HepG2 (cell line): ENCODE measurements around the gene SLC12A9. TPM values are rescaled to one million over a fixed set of nuclear protein-coding genes. Genes with fewer than 3 reads are reported as not detected.

Source experiments
- ARID5B ChIP-seq: IDR thresholded peaks from 2 replicates; pipeline ENCODE4 v1.4.0; 2020; ENCODE audit warnings: mild to moderate bottlenecking, missing genetic modification reagents
- CAMTA2 ChIP-seq: sonication (generic); formaldehyde crosslinking; IDR thresholded peaks from 2 replicates; pipeline ENCODE4 v1.4.0; 2020; ENCODE audit warnings: mild to moderate bottlenecking, missing genetic modification reagents, borderline replicate concordance
- CCAR2 ChIP-seq: fragments of 200-400 bp; formaldehyde crosslinking; optimal IDR thresholded peaks from 2 replicates; pipeline ENCODE3; 2018; ENCODE audit warnings: low read depth, mild to moderate bottlenecking, low read length, moderate library complexity
- POGZ ChIP-seq: sonication (generic); formaldehyde crosslinking; IDR thresholded peaks from 2 replicates; pipeline ENCODE4 v1.4.0; 2020; ENCODE audit warnings: mild to moderate bottlenecking, missing genetic modification reagents
- SPEN ChIP-seq: sonication (generic); formaldehyde crosslinking; IDR thresholded peaks from 2 replicates; pipeline ENCODE4 v1.5.1; 2020; ENCODE audit warnings: low read depth, mild to moderate bottlenecking, missing genetic modification reagents
- ZBTB21 ChIP-seq: sonication (generic); formaldehyde crosslinking; IDR thresholded peaks from 2 replicates; pipeline ENCODE4 v1.4.0; 2020; ENCODE audit warnings: missing genetic modification reagents
- ZNF34 ChIP-seq: sonication (generic); formaldehyde crosslinking; IDR thresholded peaks from 2 replicates; pipeline ENCODE4 v1.4.0; 2020; ENCODE audit warnings: mild to moderate bottlenecking, missing genetic modification reagents, borderline replicate concordance
- ZNF709 ChIP-seq: sonication (generic); formaldehyde crosslinking; IDR thresholded peaks from 2 replicates; pipeline ENCODE4 v1.5.0; 2020; ENCODE audit warnings: mild to moderate bottlenecking, missing genetic modification reagents
- ZNF766 ChIP-seq: sonication (generic); formaldehyde crosslinking; IDR thresholded peaks from 2 replicates; pipeline ENCODE4 v1.5.0; 2020; ENCODE audit warnings: missing genetic modification reagents, borderline replicate concordance
- polyA plus RNA-seq, 8 experiments: library from polyadenylated mRNA; depleted of rRNA in 3 of 8; stranded (reverse) in 7 of 8; unstranded in 1 of 8; fragments of >200 nt; fragmentation: Illumina TruSeq in 4 of 8; extraction: Trizol in 4 of 8; gene quantifications; 2 replicates each; pipeline versions ENCODE4 v1.2.1 to v1.2.3, GENCODE V29; 2011 to 2016; ENCODE audit warnings: low read depth in 4 of 8, missing spikeins in 1 of 8, mixed read lengths in 1 of 8; ENCODE audit not compliant: insufficient read depth in 1 of 8
- total RNA-seq, 5 experiments: library from RNA; depleted of rRNA; stranded (reverse); fragments of >200 nt; fragmentation: Illumina TruSeq; extraction: Trizol; gene quantifications; 2 replicates each; pipeline ENCODE4 v1.2.3, GENCODE V29; 2016; ENCODE audit warnings: low read depth in 1 of 5
- TF ChIP-seq, protein P1 (sequence below): sonication (generic); formaldehyde crosslinking; IDR thresholded peaks from 2 replicates; pipeline ENCODE4 v1.4.0; 2020; ENCODE audit warnings: mild to moderate bottlenecking, missing genetic modification reagents
- TF ChIP-seq, protein P2 (sequence below): sonication (generic); formaldehyde crosslinking; IDR thresholded peaks from 2 replicates; pipeline ENCODE4 v1.4.0; 2020; ENCODE audit warnings: missing genetic modification reagents, borderline replicate concordance
- TF ChIP-seq, protein P3 (sequence below), 2 experiments: fragments of 450-650 bp in 1 of 2; sonication (generic) in 1 of 2; formaldehyde crosslinking; IDR thresholded peaks; 2 replicates each; pipeline versions ENCODE4 v1.5.0 to v1.8.0; 2020 to 2022; ENCODE audit warnings: mild to moderate bottlenecking in 1 of 2, missing genetic modification reagents in 1 of 2
- TF ChIP-seq, protein P4 (sequence below), 2 experiments: IDR thresholded peaks; 2 replicates each; pipeline ENCODE4 v1.6.1; 2011 to 2012; ENCODE audit warnings: low read length in 2 of 2, borderline replicate concordance in 1 of 2, low read depth in 1 of 2, mild to moderate bottlenecking in 1 of 2, moderate library complexity in 1 of 2

The SLC12A9 gene
- total and polyA plus RNA-seq, 2 of the 13 experiments (the other 11 are each of a cell fraction or from before 2014, with no cell fraction given), result 8.7 to 16.6 TPM

DNA sequence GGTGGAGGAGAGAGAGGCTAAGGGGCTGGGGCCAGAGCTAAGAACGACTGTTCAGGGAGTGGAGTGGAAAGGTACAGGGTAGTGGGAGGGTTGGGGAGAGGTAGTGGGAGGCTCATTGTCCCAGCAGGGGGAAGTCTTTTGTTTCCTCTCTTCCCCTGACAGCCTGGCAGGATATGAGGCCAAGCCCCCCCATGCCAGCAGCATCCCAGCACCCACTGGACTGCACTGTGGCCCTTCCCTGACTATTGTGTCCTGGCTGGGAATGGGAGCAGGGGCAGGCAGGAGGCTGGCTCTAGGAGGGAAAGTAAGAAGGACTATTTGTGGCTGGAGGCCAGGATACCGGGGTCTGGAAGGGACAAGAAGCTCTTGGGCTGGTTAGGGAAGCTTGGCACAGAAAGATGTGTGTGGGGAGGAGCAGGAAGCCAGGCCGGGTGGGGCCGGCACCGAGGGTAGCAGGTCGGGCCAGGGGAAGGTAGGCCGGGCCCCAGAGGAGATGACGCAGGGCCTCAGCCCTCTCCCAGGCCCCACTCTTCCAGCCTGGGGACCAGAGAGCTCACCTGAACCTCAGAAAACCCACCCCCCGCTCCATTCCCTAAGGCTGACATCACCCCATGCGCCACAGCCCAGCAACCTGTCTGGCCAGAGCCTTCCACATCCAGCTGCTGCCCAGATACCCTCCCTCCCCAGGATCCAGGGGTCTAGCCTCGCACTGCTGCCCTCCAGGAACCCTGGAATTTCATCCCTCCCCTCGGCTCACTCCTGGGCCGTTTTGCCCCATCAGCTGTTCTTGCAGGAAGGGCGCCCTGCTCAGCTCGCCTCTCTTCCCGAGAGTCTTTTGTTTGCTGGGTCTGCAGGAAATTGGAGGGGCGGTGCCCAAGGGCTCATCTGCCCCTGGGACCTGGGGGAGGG lies 16.4 kb upstream of the SLC12A9 start (continued):
- TF ChIP-seq CAMTA2 (CRISPR knock-in tag) (no peak), SPEN (no peak), ZNF34 (no peak), ZNF709 (no peak), CCAR2 (no peak), ZNF766 (CRISPR knock-in tag) (no peak), ARID5B (CRISPR knock-in tag) (no peak), POGZ (no peak), ZBTB21 (CRISPR knock-in tag) (no peak)
- TF ChIP-seq, protein P1, sequence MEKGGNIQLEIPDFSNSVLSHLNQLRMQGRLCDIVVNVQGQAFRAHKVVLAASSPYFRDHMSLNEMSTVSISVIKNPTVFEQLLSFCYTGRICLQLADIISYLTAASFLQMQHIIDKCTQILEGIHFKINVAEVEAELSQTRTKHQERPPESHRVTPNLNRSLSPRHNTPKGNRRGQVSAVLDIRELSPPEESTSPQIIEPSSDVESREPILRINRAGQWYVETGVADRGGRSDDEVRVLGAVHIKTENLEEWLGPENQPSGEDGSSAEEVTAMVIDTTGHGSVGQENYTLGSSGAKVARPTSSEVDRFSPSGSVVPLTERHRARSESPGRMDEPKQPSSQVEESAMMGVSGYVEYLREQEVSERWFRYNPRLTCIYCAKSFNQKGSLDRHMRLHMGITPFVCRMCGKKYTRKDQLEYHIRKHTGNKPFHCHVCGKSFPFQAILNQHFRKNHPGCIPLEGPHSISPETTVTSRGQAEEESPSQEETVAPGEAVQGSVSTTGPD (CRISPR knock-in tag), result no peak
- TF ChIP-seq, protein P2, sequence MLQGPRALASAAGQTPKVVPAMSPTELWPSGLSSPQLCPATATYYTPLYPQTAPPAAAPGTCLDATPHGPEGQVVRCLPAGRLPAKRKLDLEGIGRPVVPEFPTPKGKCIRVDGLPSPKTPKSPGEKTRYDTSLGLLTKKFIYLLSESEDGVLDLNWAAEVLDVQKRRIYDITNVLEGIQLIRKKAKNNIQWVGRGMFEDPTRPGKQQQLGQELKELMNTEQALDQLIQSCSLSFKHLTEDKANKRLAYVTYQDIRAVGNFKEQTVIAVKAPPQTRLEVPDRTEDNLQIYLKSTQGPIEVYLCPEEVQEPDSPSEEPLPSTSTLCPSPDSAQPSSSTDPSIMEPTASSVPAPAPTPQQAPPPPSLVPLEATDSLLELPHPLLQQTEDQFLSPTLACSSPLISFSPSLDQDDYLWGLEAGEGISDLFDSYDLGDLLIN, result no peak
- TF ChIP-seq, protein P3, sequence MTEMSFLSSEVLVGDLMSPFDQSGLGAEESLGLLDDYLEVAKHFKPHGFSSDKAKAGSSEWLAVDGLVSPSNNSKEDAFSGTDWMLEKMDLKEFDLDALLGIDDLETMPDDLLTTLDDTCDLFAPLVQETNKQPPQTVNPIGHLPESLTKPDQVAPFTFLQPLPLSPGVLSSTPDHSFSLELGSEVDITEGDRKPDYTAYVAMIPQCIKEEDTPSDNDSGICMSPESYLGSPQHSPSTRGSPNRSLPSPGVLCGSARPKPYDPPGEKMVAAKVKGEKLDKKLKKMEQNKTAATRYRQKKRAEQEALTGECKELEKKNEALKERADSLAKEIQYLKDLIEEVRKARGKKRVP (CRISPR knock-in tag; IDR thresholded peaks at IDR 0.05), result no peak
- TF ChIP-seq, protein P4, sequence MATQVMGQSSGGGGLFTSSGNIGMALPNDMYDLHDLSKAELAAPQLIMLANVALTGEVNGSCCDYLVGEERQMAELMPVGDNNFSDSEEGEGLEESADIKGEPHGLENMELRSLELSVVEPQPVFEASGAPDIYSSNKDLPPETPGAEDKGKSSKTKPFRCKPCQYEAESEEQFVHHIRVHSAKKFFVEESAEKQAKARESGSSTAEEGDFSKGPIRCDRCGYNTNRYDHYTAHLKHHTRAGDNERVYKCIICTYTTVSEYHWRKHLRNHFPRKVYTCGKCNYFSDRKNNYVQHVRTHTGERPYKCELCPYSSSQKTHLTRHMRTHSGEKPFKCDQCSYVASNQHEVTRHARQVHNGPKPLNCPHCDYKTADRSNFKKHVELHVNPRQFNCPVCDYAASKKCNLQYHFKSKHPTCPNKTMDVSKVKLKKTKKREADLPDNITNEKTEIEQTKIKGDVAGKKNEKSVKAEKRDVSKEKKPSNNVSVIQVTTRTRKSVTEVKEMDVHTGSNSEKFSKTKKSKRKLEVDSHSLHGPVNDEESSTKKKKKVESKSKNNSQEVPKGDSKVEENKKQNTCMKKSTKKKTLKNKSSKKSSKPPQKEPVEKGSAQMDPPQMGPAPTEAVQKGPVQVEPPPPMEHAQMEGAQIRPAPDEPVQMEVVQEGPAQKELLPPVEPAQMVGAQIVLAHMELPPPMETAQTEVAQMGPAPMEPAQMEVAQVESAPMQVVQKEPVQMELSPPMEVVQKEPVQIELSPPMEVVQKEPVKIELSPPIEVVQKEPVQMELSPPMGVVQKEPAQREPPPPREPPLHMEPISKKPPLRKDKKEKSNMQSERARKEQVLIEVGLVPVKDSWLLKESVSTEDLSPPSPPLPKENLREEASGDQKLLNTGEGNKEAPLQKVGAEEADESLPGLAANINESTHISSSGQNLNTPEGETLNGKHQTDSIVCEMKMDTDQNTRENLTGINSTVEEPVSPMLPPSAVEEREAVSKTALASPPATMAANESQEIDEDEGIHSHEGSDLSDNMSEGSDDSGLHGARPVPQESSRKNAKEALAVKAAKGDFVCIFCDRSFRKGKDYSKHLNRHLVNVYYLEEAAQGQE (IDR thresholded peaks at IDR 0.05; ENCODE audit: borderline replicate concordance in 1 of 2, low read depth in 1 of 2, low read length in 2 of 2), result no peak
